Fibroblast of the aortic adventitia (primary cell): ENCODE data around the gene ZNF275. TPM values are rescaled to one million over a fixed set of nuclear protein-coding genes. Genes with fewer than 3 reads are reported as not detected.

ENCODE experiments used
- DNase-seq: peaks from one replicate; pipeline ENCODE4 v3.0.0-alpha.2; 2010; ENCODE audit warnings: low read depth
- H3K4me3 ChIP-seq: 2 replicates; pipeline ENCODE4 v1.5.1; 2011; ENCODE audit warnings: low read depth, mild to moderate bottlenecking, control low read depth, low read length, moderate library complexity
- total RNA-seq: library from RNA; depleted of rRNA; stranded (reverse); fragments of >200 nt; gene quantifications from 2 replicates; pipeline ENCODE4 v1.2.3, GENCODE V29; 2012; ENCODE audit warnings: low replicate concordance
- TF ChIP-seq, protein P1 (sequence below): IDR thresholded peaks from 2 replicates; pipeline ENCODE4 v1.5.1; 2011; ENCODE audit warnings: mild to moderate bottlenecking, low read length, control low read depth, inconsistent platforms; ENCODE audit not compliant: insufficient read depth

ZNF275 gene
- total RNA-seq, 1 donor = 10.1 TPM

DNA sequence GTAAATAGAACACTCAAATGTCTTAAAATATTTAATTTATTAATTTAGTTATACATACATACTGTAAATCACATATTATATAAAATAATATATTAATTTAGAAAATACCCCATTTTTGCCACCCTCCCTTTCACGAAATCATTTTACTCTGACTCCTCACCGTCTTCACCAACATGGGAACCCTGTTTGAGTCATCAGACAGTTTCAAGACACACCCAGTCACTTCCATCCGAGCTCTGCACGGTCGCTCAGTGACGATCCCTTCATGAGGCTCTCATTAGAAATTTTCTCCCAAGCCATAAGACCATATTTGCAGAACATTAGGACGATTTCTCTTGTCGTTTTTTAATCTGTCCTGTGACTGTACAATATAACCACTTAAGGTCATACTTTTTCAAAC, 14.5 kb downstream of the ZNF275 start:
- H3K4me3 ChIP-seq = no peak overlapping the region
- TF ChIP-seq, protein P1, sequence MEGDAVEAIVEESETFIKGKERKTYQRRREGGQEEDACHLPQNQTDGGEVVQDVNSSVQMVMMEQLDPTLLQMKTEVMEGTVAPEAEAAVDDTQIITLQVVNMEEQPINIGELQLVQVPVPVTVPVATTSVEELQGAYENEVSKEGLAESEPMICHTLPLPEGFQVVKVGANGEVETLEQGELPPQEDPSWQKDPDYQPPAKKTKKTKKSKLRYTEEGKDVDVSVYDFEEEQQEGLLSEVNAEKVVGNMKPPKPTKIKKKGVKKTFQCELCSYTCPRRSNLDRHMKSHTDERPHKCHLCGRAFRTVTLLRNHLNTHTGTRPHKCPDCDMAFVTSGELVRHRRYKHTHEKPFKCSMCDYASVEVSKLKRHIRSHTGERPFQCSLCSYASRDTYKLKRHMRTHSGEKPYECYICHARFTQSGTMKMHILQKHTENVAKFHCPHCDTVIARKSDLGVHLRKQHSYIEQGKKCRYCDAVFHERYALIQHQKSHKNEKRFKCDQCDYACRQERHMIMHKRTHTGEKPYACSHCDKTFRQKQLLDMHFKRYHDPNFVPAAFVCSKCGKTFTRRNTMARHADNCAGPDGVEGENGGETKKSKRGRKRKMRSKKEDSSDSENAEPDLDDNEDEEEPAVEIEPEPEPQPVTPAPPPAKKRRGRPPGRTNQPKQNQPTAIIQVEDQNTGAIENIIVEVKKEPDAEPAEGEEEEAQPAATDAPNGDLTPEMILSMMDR = no peak
- DNase-seq = no peak

DNA sequence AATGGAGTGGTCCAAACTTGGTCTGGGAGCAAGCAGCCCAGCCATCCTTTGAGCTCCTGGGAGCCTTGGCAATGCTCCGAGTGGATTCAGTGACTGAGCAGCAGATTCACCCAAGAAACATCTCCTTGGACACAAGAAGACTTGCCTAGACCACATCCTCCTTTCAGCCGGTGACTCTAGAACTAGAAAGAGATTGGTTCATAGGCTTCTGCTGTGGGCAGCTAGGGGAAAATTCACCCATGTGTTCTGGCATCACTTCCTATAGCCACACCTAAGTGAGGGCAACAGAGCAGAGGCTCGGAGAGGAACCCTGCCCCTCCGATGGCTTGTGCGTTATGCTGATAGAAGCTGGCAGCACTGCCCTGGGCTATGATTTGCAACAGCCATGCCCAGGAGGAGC, 16.0 kb downstream of the ZNF275 start:
- H3K4me3 ChIP-seq = no peak overlapping the region
- TF ChIP-seq, protein P1 = no peak
- DNase-seq = no peak

DNA sequence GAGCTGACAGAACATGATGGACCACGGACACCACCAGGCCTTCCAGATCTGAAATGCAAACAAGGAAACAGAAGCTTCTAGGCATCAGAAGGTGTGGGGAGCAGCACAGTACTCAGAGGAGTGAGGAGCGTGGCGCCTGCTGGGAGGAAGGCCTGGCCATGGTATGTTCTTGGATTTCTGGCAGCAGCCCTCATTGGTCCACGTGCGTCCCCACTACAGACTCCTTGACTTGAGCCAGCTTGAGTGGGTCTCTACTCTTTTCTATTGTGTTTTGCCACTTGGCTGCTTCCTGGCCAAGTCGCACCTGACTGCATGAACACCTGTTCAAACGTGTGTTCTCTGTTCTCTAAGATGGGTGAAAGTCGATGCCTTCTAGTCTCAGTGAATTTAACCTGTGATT, 18.0 kb downstream of the ZNF275 start:
- DNase-seq = no peak
- no peak overlapping the region for H3K4me3 ChIP-seq
- TF ChIP-seq, protein P1 = no peak

DNA sequence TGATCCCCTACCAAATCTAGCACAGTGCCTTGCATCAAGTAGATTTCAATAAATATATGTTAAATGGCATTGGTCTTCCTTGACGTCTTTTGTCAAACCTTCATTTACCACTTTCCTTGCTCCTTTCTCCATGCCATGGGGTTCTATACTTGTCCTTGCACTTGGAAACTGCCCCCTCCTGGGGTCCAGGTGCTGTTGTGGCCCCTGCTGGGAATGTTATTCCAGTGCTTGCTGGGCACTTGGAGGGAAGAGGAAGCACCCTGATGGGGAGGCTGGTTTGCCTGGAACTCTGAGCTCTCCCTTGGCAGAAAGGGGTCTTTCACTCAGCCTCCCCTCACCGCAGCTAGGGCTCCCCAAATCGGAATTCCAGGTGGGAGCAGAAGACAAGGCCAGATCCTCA, 18.9 kb downstream of the ZNF275 start:
- TF ChIP-seq, protein P1 = no peak
- DNase-seq = no peak

DNA sequence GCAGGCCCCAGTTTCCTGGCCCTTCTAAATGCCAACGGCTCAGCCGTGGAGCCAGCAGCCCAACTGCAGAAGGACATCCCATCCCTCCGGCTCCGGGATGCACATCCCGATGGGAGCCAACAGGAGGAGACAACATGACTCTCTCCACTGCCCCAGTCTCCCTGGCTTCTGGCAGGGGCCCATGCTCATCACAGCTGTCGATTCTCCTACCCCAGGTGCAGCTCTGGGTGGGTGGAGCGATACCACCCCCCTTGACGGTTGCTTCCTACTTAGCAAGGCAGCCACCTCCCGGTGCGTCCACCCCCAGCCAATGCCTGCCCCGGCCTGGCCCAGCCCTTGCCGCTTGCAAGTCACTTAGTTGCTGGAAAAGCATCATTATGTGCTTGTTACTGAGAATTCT, 19.5 kb downstream of the ZNF275 start:
- no peak for DNase-seq
- TF ChIP-seq, protein P1 = no peak

More for the DNA sequence above, 18.9 kb downstream of the ZNF275 start:
- no peak overlapping the region for H3K4me3 ChIP-seq

DNA sequence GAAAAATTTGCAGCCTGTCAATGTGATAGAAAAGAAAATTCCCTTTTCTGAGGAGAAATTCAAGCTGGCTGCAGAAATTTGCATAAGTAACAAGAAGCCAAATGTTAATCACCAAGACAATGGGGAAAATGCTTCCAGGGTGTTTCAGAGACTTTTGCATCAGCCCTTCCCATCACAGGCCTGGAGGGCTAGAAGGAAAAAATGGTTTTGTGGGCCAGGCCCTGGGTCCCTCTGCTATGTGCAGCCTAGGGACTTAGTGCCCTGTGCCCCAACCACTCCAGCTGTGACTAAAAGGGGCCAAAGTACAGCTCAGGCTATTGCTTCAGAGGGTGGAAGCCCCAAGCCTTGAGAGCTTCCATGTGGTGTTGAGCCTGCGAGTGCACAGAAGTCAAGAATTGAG, 23.9 kb downstream of the ZNF275 start:
- no peak overlapping the region for H3K4me3 ChIP-seq
- DNase-seq = no peak
- TF ChIP-seq, protein P1 = no peak

More for the DNA sequence above, 19.5 kb downstream of the ZNF275 start:
- no peak overlapping the region for H3K4me3 ChIP-seq

DNA sequence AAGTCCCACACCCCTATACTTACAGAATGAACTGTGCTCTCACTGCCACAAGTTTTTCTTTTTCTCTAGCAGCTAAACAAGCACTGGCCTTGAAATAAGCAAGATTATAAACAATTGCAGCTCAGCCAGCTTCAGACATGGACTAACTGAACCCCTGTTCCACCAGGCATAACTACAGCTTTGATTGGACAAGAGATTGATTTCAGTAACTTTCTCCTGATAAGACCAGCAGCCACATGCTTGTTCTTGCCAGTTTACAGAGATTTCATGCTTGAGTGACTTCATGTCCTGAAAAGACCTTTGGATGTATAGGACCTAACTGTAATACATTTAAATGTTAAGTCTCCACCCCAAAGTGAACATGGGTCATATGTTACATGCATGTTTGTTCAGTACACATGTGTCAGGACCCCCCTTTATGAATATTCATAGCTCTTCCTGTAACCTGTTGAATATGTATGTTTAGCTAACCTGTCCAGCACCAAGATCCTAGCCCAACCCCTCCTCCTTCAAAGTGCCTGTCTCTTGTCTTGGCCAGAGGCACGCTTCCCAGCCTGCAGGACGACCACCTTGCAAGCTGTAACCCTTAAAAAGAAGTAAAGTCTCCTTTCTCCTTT, 27.9 kb downstream of the ZNF275 start:
- TF ChIP-seq, protein P1 = no peak
- H3K4me3 ChIP-seq = no peak overlapping the region
- no peak for DNase-seq
